Globus pallidus (tissue), 1 donor: ENCODE measurements around the gene SMAD7.

Experiments
- DNase-seq: peaks from one replicate; pipeline ENCODE4 v3.0.0-alpha.2; 2015; ENCODE audit warnings: low spot score

The SMAD7 gene

GRCh38 chr18:48929941-48930713, 20.6 kb downstream of the SMAD7 start:
- DNase-seq, result no peak

GRCh38 chr18:48929212-48929612, 21.6 kb downstream of the SMAD7 start:
- no peak for DNase-seq

DNA sequence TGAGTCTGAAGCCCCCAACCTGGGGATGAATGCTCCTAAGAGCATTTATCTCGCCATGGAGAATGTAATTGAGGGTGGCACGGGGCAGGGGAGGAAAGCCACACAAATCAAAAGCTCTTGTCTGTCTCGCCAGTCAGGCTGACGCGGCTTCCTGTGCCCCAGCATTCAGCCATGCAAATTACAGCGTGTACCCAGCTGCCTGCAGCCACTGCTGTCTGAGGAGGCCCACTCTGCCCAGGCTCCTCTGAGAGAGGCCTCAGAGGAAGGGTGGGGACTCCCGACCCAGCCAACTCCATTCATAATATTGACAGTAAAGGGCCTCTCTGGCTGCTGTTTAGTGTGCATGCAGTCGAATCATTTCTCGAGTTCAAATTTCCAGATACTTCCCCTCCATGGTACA, 22.0 kb downstream of the SMAD7 start:
- peak; percentile 83 for DNase-seq

DNA sequence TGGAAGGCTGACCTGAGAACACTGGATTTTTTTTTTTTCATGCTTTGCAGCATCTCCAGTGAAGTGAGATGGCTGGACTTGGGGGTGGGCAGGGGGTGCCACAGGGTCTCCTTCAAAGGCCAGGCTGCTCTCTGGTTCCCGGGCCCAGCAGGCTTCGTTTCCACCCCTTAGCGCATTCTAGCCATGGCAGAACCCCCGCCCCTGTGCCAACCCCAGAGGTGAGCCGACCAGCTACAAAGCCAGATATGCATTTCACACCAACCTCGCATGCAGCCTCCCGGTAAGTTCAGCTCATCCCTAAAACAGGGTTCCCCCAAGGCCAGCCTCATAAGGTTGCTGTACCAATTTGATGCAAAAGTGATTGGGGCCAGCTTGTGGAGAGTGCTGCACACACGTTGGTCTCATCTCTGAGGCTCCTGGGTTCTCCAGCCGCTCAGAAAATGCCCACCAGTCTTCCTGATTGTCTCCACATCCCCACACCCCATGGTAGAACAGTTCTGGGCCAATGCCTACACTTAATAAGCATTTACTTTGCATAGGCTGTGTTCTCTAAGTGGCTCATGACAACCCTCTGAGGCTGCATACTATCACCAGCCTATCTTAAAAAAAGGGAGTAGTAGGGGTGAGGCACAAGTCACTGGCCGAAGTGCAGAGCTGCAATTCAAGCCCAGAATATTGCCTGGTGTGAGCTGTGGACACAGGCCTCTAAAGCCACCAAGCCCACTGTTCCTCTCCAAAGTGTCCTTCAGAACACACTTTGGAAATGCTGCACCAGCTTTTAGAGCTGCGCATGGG, 23.3 kb downstream of the SMAD7 start:
- no peak for DNase-seq

DNA sequence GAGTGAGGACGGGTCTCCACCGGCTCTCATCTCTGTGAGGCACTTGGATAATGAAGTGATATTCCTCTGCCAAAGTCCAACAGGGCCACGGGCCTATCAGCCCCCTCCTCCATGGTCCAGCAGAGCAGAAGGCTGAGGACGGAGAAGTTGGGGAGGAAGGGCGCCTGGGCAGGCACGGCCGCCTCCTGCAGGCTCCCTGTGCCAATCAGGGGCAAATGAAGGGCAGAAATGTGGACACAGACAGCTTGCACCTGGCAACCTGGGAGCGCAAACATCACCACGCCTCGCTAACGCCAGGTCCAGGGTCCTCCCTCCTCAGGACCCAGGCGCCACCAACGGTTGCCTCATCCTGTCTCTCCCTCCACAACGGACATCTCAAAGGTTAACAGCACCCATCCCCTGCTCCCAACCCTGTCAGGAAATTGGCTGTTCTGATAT, 24.3 kb downstream of the SMAD7 start:
- DNase-seq, result no peak

DNA sequence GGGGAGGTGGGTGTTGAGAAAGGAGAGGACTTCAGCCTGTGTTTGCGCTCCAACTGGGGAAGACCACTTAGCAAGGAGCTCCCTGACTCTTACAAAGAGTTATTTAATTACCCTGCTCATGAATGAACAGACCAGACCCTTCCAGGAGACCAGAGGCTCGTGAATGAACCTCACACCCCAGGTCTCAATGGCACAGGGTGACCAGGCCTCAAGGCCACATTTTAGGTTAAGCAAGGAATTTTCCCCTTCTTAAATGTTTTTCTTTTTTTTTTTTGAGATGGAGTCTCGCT, 25.3 kb downstream of the SMAD7 start:
- DNase-seq, result no peak

GRCh38 chr18:48924630-48925490, 25.9 kb downstream of the SMAD7 start:
- no peak for DNase-seq

DNA sequence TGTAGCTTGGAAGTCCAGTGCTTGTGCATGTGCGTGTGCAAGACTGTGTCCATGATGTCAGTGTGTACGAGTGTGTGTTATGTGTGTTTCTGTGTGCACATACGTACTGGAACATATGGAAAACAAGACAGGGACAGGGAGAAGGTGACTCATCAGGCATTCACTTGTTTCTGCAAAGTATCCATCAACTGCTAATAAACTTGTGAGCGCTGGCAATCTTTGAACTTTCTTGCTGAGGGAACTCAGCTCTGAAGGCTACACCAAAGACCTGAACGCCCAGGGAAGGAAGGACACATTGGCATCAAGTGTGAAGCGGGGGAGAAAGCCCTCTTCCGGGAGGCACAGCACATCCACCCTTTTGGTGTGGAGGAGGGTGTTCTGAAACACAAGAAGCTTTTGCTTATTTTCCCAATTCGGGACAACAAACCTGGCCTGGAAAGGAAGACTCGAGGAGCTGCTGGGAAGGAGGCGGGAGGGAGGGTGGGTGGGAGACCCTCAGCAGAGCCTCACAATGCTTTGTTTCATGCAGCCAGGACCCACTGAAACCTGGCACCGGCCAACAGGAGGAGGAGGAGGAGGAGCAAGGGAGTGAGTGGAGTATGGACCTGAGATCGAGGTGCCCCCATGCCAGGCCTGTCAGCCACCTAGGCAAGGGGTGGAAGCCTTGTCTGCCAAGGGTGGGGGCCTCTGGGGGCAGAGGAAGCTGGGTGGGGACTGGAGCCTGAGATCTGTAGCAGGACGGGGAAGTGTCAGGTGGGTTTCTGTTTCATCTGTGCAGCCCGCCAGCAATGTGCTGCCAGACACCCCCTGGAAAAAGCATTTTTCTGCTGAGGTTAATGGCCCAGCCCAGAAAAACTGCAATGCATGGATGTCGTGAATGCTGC, 26.8 kb downstream of the SMAD7 start:
- DNase-seq, result no peak

DNA sequence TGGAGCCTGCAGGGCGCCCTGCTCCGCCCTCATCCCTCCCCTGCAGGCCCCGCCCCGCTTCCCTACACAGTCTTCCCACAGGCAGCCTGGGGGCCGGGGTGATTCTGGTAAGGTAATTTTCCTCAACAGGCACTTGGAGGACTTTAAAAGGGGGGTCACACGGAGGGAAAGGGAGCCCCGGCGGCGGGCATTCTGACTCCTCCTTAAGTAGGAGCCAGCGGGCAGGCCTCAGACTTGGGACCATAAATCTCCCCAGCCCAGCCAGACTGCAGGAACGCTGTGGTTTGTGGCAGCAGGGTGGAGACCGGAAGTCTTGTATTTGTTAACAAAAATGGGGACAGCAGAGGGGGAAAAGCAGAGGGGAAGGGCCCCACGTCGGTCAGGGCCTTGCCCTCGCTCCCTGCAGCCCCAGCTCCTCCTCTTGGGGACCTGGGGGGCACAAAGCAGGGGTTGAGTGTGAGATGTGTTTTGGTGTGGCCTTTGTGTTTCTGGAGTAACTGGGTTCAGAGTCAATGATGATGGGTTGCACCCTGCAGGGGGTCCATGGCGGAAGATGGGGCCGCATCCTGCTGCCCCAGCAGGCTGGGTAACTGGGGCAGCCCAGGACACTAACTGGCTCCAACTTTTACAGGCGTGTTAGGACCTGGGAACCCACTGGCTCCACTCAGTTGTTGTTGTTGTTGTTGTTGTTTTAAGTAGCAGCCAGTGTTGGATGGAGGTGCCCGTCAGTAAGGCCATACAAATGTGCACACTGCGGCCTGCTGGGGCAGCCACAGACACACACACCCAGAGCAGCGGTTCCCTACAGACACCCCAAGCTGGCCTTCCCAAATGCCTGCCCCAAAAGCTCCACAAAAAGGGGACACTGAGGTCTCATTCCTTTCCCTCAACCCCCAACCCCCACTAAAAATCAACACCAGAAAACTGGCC, 27.7 kb downstream of the SMAD7 start:
- no peak for DNase-seq

- DNase-seq, result no peak
Measured at GRCh38 chr18:48922226-48922800, 28.5 kb downstream of the SMAD7 start.

- DNase-seq, result no peak
Measured at GRCh38 chr18:48921305-48922225, 29.2 kb downstream of the SMAD7 start.

DNA sequence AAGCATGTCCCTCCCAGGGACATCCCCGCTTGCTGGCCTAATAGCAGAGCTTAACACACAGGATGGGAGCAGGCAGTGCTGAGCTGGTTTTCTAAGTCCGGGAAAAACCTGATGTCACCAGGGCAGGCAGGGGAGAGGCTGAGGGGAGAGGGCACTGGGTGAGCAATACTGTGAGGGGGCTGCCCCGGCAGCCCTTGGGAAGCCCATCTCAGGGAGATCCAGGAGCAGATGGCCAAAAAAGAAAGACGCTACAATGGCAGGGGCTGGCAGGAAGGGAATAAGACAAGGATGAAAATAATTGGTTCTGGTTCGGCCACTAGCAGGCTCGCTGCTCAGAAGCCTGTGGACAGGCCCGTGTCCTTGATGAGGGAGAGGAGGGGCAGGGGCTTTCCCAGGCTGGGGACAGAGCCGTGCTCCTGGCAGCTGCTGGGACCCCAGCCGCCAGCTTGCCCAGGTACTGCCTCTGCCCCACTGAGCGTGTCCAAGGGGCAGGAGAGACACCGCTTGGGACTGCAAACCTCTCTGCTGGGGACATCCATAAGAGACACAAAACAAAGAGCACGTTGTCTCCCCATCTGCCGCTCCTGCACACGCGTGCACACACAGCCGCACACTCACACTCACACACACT, 30.2 kb downstream of the SMAD7 start:
- no peak for DNase-seq

- DNase-seq, result no peak
Measured at GRCh38 chr18:48919547-48919946, 31.2 kb downstream of the SMAD7 start.

DNA sequence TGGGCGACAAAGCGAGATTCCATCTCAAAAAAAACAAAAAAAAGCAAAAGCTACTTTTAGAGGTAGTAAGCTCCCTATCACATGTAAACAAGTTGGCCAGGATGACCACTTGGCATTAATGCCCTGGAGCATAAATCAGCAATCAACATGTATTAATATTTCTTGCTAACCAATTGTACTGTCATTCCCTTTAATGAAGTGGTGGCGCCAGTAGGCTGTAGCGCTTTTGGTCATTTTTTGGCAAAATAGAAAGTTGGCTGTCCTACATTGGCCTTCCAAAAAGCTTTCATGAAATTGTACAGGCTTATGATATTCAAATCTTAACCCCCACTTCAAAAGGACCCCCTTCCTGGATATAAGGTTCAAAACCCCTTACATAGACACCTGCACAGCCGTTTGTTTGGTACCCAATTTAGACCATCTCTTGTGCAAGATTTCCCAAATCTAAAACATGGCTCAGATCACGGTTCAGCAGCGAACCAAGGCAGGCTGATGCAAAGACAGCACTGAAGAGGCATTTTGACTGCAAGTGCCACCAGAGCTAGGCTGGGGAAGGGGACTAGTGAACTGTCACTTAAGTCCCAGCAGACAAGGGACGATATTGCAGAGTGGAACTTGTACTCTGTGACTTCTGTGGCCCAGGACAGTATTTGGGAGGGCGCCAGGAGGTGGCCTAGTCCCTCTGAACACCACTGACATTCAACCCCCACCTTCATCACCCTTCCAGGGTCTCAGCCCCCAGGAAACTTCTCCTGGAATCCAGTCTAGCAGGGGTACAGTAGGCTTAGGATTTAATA, 31.9 kb downstream of the SMAD7 start:
- DNase-seq, result no peak

- DNase-seq, result no peak
Measured at GRCh38 chr18:48917579-48918517, 32.9 kb downstream of the SMAD7 start.

DNA sequence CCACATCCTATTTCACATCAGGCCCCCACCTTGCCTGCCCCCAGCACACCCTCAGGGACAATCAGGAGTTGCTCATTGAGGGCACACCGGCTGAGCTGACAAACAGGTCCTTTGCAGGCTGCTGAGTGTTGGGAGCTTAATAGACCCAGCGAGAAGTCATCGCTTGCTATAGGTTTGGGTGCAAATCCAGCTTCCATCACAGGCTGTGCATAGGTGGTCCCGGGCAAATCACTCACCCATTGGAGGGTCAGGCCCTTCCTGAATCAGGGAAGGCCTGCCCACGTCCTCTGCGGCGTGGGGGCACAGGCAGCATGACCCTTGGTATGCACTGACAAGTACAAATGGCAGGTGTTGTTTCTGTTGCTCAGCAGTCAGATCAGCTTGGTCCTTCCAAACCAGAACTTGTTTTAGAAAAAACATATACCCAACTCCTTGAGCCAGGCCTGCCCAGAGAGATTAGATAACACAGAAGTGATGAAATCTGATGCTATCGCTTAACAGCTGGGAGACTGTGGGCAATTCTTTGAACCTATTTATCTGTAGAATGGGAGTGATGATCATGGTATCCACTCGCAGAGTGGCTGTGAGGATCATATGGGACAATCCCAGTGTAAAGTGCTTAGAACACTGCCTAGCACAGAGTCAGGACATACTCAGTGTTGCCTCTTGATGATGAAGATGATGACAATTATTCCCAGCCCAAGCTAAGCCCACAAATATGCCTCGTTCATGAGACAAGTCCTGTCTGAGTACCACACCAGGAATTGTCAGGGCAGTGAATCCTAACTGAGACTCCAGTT, 34.9 kb downstream of the SMAD7 start:
- DNase-seq, result no peak
